HG02759 (cell line): ENCODE measurements around the gene ST7.
A peak's percentile ranks its signal among the peaks of the same experiment; 100 is the strongest.
"Not testable (repeated sequence)": the region's sequence is repeated elsewhere in the genome, so short reads cannot be mapped to it uniquely, and the experiment has no call there.

Experiments
- ATAC-seq: cut with Tn5 transposase; IDR thresholded peaks from one replicate; pipeline ENCODE4 v1.9.1; 2021; ENCODE audit warnings: mild to moderate bottlenecking, moderate library complexity; ENCODE audit not compliant: unreplicated experiment

Gene ST7

DNA sequence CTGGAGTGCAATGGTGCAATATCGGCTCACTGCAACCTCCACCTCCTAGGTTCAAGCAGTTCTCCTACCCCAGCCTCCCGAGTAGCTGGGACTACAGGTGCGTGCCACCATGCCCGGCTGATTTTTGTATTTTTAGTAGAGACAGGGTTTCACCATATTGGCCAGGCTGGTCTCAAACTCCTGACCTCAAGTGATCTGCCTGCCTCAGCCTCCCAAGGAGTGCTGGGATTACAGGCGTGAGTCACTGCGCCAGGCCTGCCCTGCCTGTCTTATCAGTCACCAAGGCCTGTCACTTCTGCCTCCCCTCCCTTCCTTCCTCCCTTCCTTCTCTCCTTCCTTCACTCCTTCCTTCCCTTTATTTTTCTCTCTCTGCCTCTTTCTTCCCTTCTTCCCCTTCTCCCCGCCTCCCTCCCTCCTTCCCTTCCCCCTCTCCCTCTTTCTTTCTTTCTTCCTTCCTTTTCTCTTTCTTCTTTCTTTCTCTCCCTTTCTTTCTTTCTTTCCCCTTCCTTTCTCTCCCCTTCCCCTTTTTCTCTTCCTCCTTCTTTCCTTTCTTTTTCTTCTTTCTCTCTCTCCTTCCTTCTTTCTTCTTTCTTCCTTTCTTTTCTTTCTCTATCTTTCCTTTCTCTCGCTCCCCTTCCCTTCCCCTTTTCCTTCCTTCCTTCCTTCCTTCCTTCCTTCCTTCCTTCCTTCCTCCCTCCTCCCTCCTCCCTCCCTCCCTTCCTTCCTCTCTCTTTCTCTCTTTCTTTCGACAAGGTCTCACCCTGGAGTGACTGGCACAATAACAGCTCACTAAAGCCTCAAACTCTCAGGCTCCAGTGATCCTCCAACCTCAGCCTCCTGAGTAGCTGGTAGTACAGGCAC is 3.1 kb upstream of the ST7 start:
- no peak for ATAC-seq

DNA sequence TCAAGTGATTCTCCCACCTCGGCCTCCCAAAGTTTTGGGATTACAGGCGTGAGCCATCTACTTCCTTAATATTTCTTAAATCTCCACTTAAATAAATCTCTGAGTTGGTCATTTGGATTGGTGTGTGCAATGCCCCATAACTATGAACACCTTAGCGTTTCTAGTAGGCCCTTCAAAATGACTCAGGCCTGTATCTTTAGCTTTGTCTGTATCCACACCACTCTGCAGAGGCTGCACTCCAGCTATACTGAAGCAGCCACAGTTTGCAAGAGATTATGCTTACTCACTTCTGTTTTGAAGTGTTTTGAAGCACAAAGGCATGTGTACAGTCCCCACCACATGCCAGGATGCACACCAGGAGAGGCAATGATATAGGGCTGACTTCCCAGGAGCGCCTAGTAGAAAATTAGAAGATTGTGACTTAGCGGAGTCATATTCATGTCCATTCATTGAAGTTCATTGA is 2.4 kb upstream of the ST7 start:
- ATAC-seq = no peak

DNA sequence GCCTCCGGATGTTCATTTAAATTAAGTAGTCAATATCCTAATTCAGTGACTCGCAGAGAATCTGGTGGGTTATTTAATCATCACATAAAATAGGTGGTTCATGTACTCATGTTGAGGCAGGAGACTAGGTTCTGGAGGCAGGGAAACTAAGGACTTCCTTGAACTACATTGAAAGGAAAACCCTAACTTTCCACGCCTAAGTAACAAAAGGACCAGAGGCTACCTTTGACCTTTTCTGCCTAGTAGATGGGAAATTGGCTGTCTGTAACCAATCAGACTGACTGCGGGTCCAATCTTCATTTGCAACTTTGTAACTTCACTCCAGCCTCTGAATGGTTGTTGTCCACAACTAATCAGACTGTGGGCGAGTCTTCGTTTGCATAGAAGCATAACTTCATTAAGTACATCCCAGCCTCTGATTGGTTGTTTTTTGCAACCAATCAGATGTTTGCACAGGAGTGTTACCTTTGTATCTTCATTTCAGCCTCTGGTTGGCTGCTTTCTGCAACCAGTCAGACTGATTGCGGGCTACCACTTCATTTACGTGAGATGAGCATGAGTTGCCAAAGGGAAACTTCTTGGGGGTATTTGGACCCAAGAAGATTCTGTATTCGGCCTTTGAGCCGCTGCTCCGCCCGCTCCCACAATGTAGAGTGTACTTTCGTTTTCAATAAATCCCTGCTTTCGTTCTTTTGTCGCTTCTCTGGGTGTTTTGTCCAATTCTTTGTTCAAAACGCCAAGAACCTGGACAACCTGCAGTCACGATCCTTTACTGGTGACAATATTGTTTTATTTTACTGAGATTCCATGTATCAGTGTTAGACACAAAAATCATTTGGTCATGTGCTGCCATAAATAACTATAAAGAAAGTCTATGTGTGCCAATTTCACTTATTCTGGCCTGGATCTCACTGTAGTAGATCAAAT is 1.7 kb upstream of the ST7 start:
- no peak for ATAC-seq

DNA sequence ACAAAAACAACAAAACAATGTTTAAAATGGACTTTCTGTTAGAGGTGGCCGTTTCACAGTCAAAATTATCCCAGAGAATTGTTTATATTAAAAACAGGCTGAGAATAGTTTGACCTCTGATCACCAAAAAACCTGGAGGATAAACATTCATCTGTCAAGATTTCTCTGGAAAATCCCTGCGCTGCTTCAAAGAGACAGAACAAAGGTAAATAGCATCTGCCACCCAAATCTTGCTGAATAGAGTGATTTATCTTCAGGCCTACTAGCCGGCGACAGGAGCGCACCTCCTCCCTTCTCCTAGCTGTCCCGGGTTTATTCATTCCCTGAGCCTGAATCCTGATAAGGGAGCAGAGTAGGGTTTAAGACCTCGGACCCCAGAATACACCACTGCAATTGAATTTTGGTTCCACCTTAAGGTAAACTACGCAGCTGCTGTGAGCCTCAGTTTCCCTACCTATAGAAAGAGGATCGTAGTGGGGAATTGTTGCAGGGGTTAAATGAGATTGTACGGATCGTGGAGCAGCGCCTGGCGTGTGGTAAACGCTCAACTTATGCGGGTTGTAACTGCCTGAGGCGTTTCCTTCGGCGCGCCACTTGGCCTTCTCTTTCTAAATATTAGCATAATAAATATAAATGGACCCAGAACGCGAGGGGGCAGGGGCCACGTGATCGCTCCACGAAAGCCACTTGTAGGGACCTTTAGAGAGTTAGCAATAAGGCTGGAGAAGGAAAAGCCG is 498 bp upstream of the ST7 start:
- peak; percentile 27 for ATAC-seq

DNA sequence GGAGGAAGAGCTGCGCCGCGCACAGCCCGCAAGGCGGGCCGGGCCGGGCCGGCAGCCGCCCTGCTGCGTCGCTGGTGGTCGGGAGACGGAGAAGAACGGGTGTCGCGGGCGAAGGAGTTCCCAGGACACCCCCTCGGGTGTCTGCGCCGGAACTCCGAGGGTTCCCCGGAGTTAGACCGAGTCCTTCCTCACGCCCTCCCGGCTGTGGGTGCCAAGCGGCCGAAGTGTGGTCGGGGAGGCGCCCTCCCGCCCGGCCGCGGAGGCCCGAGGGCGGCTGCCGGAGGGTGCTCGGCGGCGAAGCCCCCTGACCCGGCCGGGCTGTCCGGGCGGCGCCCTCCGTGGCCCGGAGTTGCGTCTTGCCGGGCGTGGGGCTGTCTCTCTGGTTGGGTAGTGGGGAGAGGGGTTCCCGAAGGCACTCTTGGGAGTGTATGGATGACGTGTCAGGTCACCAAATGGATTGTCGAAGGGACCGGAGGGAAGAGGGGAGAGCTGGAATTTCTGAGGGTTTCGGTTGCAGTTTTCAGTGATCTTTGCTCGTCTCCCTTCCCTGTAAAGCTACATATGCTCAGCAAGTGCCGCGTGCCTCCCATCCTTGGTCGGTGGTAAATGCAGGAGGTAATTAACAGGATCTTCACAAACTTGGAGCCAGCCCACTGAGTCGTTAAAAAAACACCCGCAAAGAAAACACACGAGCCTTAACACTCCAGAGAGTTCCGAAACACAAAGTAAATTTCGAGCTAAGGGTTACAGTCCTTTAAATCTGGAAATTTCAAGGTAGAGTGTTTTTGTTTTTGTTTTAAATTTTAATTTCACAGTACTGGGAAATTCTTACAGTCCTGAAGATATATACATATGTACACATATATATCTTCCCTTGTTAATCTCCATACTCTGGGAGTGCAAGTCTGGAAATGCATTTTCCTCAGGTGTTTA is 871 bp downstream of the ST7 start:
- peak; percentile 30 for ATAC-seq

DNA sequence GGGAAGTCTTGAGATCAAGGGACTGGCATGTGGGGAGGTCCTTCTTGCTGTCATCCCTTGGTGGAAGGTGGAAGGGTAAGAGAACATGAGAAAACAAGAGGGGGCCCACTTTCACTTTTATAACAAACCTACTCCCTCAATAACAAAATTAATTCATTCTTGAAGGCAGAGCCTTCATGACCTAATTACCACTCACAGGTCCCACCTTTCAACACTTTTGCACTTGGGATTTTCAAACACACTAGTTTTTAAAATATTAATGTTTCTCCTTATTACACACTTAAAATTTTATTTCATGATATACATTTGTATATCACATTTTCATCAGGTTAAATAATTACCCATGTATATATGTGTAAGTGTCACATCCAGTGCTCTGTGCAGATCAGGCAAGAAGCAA is 2.0 kb downstream of the ST7 start:
- ATAC-seq = no peak

DNA sequence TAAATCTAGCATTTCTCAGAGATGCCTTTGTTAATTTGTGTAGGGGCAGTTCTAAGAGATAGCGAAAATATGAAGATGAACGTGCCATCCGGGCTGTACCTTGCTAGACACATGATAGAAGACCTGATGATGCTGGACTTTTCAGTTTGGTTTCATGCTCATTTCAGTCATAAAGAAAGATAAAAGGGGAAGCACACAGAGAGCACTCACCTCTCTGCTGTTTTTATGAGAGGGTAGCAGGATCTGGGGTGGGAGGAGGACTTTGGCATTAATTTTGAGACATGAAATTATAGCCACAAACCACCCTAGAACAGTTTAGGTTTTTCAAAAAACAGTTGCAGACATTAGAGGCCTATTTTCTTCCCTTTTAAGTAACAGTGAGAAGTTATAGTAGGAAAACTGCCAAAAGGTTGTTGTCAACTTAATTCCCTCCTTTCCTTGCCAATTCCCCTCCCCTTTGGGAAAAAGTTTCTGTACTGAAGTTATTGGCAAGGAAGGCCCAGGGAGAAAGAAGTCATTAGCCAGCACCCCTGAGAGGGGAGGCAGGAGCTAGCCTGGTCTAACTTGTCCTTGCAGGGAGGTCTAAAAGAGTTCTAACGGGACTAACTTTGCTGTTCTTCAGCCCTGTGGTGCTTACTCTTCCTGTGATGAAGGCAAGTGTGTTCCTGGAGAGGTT is 2.6 kb downstream of the ST7 start:
- ATAC-seq = peak; percentile 72

DNA sequence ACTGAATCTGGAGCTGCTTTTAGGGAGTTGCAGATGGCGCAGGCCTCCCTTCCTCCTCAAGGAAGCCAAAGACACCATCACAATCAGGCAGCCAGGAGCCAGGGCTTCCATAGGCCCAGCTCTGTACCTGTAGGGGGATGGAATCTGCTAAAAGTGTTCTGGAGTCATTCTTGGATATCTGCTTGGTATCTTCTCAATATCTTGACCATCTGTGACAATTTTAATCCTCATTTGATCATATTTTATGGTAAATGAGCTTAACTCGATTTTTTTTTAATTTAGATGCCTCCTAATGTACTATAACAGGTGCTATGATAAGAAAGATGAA is 3.1 kb downstream of the ST7 start:
- no peak for ATAC-seq

DNA sequence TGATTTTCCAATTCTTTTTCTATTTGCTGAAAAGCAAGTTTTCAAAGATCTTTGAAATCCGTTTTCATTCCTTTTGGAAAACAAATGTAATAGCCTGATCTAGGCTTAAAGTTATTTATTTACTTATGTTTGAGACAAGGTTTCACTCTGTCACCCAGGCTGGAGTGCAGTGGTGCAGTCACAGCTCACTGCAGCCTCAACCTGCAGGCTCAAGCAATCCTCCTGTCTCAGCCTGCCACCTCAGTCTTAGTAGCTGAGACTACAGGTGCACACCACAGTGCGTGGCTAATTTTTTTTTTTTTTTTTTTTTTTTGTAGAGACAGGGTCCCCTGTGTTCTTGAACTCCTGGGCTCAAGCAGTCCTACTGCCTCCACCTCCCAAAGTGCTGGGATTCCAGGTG is 4.6 kb downstream of the ST7 start:
- ATAC-seq = peak; percentile 33

DNA sequence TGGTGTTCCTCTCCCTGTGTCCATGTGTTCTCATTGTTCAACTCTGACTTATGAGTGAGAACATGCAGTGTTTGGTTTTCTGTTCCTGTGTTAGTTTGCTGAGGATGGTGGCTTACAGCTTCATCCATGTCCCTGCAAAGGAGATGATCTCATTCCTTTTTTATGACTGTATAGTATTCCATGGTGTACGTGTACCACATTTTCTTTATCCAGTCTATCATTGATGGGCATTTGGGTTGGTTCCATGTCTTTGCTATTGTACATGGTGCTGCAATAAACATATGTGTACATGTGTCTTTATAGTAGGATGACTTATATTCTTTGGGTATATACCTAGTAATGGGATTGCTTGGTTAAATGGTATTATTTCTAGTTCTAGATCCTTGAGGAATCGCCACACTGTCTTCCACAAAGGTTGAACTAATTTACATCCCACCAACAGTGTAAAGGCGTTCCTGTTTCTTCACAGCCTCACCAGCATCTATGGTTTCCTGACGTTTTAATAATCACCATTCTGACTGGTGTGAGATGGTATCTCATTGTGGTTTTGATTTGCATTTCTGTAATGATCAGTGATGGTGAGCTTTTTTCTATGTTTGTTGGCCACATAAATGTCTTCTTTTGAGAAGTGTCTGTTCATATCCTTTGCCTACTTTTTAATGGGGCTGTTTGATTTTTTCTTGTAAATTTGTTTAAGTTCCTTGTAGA is 8.8 kb downstream of the ST7 start:
- not testable (repeated sequence) for ATAC-seq

DNA sequence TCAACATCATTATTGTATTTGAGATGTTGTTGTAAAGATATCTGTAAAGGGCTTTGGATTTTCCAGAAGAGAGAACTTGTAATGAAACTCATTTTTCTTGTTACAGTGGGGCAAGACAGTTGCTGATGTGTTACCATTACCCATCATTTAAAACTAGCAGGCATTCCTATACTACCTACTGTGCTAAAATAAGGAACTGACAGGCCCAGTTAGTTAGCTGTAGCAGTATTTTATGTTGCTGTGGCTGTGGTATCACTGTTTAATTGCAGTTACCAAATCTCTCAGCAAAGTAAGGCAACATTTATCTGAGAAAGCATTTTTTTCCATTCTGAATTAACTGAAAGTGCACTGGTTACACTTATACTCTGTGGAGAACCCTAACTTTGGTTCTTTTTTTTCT is 9.9 kb downstream of the ST7 start:
- ATAC-seq = no peak

DNA sequence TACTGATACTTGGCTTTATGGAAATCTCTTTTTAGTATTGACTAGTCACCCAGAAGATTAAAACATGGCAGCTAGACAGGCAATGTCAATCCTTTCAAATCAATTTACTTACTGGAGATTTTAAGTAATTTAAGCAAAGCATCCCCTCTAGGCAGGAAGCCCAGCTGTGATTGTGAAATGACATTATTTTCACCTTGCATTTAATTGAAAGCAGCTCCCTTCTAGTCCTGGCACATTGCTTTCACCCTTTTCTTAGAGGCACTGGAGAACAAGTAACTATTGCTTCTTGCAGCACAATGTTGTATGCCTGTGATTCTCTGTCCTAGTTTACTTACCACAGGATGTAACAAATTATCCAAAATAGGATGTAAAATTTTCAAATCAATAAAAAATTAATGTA is 13.3 kb downstream of the ST7 start:
- ATAC-seq = no peak

DNA sequence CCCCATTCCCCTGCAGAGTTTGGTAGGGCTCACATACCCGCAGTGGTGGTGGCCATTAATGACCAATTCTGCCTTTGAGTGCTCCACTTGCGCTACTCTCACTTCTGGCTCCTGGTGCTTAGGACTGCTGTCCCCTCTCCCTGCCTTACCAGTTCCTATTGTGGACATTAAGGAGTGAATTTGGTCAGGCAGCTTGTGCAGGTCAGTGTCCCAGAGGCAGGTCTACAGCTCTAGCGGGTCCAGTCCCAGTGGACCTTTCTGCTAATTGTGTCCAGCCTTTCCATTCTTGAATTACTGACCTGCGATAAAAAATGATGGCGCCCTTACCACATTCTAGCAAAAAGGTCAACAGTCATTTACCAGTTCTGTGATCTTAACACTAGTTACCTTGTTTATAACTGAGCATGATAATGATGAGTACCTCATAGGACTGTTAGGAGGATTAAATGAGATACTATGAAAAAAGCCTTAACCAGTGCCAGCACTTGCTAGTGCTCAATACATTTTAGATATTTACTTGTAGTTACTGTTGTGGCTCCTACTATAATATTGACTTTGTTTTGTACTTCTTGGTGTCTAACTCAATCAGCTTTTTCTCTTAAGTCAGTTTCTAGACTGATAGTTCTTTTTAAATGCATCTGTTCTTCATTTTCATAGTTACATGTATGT is 14.1 kb downstream of the ST7 start:
- ATAC-seq = no peak

DNA sequence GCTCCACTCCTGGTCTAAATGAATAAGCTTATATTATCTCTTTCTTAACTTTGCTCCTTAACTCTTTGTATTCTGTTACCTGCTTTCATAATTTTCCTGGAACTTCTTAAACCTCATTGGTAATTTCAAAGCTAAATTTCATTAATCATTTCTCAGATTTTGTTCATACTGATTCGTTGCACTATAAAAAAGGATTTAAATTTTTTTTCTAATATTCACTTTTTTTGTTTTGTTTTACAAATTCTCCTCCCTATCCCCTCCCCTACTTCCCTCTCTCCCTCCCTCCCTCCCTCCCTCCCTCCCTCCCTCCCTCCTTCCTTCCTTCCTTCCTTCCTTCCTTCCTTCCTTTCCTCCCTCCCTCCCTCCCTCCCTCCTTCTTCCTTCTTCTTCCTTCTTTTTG is 14.7 kb downstream of the ST7 start:
- no peak for ATAC-seq

DNA sequence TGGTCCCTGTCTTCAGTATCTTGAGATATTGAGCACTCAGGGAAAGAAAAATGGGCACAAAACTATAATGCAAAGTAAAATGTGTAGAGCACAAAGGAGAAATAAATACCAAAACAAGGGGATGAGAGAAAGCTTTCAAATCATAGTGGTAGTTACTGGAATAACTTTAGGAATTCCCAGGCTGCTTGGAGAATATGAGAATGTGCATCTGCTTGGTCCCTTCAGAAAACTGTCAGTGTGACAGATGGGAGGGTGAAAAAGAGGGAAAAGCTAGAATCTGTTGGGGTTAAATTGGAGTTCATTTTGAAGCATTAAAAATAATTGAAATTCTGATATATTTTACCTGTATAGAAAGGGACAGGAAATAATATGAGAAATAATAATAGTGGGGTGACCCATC is 15.3 kb downstream of the ST7 start:
- no peak for ATAC-seq

DNA sequence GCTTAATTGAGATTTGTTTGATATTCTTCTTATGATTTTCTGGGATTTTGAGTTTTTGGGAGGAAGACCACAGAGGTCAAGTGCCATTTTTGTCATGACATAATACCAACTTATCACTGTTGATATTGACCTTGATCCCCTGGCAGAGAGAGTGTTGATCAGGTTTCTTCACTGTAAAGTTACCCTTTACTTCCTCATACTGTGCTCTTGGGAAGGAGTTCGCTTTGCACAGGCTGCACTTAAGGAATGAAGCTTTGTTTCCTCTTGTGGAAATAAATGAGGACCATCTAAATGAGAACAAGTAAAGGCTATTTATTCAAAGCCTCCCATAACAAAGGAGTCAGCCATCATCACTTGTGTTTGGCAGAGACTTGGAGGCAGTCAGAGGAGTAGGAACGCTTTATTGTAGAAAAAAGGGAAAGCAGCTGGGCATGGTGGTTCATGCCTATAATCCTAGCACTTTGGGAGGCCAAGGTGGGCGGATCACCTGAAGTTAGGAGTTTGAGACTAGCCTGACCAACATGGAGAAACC is 16.1 kb downstream of the ST7 start:
- ATAC-seq = no peak

DNA sequence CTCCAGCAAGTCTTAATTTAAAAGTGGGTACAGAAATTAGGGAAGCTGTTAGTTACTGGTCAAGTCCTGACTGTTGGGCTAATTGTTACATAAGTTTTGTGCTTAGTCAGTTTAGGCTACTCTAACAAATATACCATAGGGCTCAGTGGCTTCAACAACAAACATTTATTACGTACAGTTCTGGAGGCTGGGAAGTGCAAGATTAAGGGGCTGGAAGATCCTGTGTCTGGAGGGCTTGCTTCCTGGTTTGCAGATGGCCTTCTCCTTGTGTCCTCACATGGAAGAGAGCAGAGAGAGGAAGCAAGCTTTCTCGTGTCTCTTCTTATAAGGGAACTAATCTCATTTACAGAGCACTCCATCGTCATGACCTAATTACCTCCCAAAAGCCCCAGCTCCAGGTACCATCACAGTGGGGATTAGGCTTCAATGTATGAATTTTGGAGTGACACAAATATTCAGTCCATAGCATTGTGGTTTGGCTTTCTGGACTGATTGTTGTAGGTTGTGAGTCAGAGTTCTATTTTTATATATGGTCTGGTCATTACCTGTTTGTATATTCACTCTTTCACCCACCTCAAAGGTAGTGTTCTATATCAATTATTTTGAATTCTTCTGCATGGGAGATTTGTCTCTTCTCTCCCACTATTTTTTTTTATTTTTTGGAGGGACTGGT is 17.1 kb downstream of the ST7 start:
- peak; percentile 77 for ATAC-seq

DNA sequence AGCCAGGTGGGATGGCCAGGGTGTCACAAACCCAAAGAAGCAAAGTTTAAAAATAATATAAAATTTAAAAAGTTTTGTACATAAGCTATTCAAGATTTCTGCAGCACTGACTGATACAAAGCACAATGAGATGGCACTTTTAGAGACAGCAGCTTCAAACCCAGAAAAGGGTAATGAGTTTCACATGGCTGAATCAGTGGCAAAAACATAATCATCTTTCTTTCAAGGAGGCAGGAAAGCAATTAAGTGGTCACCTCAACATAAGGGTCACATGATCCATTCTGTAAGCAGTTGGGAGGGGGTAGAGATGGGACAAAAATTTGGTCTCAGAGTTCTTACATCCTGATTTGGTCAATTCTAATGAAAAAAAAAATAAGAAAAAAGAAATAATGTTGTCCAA is 17.9 kb downstream of the ST7 start:
- ATAC-seq = not testable (repeated sequence)
